Measurements from ENCODE around the gene SLC16A10. TPM values are rescaled to one million over a fixed set of nuclear protein-coding genes. Genes with fewer than 3 reads are reported as not detected.
"Not testable (repeated sequence)": the region's sequence is repeated elsewhere in the genome, so short reads cannot be mapped to it uniquely, and the experiment has no call there.

Gene SLC16A10
- total and polyA plus RNA-seq, 2 experiments from 2014 or later: 19.9 to 34.1 TPM

DNA sequence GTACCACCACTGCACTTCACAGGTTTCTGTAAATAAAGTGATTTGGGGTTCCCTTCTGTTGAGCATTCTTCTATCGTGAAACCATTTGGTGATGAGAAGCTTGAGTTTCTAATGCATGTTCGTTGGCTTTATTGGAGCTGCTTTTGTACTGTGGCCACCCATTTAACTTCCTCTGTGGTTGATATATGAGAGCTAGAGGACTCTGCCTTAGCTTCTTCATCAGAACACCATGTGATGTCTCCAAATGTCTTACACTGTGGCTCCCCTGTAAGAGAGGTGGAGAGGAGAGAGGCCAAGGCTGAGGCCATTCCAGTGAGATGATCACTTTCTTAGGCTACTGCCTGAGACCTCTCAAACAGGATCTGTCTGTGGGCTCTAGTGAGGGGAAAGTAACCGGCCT lies 114.5 kb downstream of the SLC16A10 start:
- H3K9me2 ChIP-seq (replicated peaks; ENCODE audit: insufficient read depth): no peaks in the 10 kb centered on the region
- no peak overlapping the region for H3K4me3 ChIP-seq
- TF ChIP-seq EZH2phosphoT487 (IDR thresholded peaks at IDR 0.05; ENCODE audit: low read depth, severe bottlenecking, unreplicated experiment) (no peak), EZH2 (IDR thresholded peaks at IDR 0.05; ENCODE audit: borderline replicate concordance) (no peak)
- TF ChIP-seq, protein P1, sequence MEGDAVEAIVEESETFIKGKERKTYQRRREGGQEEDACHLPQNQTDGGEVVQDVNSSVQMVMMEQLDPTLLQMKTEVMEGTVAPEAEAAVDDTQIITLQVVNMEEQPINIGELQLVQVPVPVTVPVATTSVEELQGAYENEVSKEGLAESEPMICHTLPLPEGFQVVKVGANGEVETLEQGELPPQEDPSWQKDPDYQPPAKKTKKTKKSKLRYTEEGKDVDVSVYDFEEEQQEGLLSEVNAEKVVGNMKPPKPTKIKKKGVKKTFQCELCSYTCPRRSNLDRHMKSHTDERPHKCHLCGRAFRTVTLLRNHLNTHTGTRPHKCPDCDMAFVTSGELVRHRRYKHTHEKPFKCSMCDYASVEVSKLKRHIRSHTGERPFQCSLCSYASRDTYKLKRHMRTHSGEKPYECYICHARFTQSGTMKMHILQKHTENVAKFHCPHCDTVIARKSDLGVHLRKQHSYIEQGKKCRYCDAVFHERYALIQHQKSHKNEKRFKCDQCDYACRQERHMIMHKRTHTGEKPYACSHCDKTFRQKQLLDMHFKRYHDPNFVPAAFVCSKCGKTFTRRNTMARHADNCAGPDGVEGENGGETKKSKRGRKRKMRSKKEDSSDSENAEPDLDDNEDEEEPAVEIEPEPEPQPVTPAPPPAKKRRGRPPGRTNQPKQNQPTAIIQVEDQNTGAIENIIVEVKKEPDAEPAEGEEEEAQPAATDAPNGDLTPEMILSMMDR (IDR thresholded peaks at IDR 0.05; ENCODE audit: poor library complexity): no peak
- no peaks in the 10 kb centered on the region for H3K27me3 ChIP-seq
- no peaks in the 10 kb centered on the region for H3K79me2 ChIP-seq
- H4K20me1 ChIP-seq (ENCODE audit: insufficient read depth, poor library complexity, severe bottlenecking): no peaks in the 10 kb centered on the region
- peaks cover 3% of the 10 kb centered on the region for H3K4me1 ChIP-seq (ENCODE audit: insufficient read depth)
- WGBS (ENCODE audit: low lambda C conversion rate, missing lambda C conversion rate): 94% methylated on average over 3 of the region's 3 CpGs
- DNase-seq (ENCODE audit: low spot score): no peak
- no peaks in the 10 kb centered on the region for H3K9me3 ChIP-seq (ENCODE audit: low read depth)
- no peak overlapping the region for H2AFZ ChIP-seq
- H3K4me2 ChIP-seq: no peak overlapping the region
- H3K27ac ChIP-seq: no peak overlapping the region
- H3K36me3 ChIP-seq (replicated peaks; ENCODE audit: insufficient read depth, low read depth): no peaks in the 10 kb centered on the region

DNA sequence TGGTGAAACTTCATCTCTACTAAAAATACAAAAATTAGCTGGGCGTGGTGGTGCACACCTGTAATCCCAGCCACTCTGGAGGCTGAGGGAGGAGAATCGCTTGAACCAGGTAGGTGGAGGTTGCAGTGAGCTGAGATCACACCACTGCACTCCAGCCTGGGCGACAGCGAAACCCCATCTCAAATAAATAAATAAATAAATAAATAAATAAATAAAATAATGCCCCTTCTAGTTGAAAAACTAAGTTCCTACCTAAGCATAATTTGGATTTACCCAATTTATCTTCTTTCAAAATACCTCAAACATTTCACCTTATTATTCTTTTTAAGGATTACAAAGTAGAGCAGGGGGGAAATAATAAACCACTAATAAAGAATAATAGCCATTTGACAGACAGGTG lies 116.2 kb downstream of the SLC16A10 start:
- 92% methylated on average over 4 of the region's 4 CpGs for WGBS (ENCODE audit: low lambda C conversion rate, missing lambda C conversion rate)
- H2AFZ ChIP-seq; H3K27me3 ChIP-seq; H3K4me1 ChIP-seq (ENCODE audit: insufficient read depth); H3K36me3 ChIP-seq (replicated peaks; ENCODE audit: insufficient read depth, low read depth); DNase-seq (ENCODE audit: low spot score); H4K20me1 ChIP-seq (ENCODE audit: insufficient read depth, poor library complexity, severe bottlenecking); H3K79me2 ChIP-seq; H3K9me2 ChIP-seq (replicated peaks; ENCODE audit: insufficient read depth); H3K27ac ChIP-seq; H3K4me3 ChIP-seq; H3K4me2 ChIP-seq; H3K9me3 ChIP-seq (ENCODE audit: low read depth): not testable (repeated sequence)

DNA sequence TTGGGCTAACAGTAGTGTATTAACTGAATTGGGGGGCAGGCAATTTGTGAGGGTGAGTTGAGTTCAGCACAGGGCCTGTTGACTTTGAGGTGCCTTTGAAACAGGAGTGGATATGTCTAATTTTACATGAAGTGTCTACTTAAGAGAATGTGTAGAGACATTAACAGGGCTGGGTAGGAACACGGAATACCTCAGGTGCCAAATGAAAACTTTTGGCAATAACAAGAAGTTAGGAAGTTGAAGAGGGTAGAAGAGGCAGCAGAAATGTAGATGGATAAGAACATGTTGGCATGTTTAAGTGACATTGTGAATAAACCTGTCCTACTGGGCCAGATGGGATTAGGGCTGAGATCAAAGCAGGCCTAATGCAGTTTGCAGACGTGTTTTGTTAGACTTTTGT lies 117.0 kb downstream of the SLC16A10 start:
- no peaks in the 10 kb centered on the region for H3K9me3 ChIP-seq (ENCODE audit: low read depth)
- DNase-seq (ENCODE audit: low spot score): no peak
- no peaks in the 10 kb centered on the region for H3K79me2 ChIP-seq
- H3K27ac ChIP-seq: no peak overlapping the region
- WGBS (ENCODE audit: low lambda C conversion rate, missing lambda C conversion rate): 62% methylated on average over 2 of the region's 2 CpGs
- H3K4me2 ChIP-seq: no peak overlapping the region
- H3K4me1 ChIP-seq (ENCODE audit: insufficient read depth): peaks cover 3% of the 10 kb centered on the region
- H4K20me1 ChIP-seq (ENCODE audit: insufficient read depth, poor library complexity, severe bottlenecking): no peaks in the 10 kb centered on the region
- no peaks in the 10 kb centered on the region for H3K9me2 ChIP-seq (replicated peaks; ENCODE audit: insufficient read depth)
- TF ChIP-seq, protein P1 (IDR thresholded peaks at IDR 0.05; ENCODE audit: poor library complexity): no peak
- no peak for TF ChIP-seq EZH2 (IDR thresholded peaks at IDR 0.05; ENCODE audit: borderline replicate concordance)
- no peak for TF ChIP-seq EZH2phosphoT487 (IDR thresholded peaks at IDR 0.05; ENCODE audit: low read depth, severe bottlenecking, unreplicated experiment)
- no peaks in the 10 kb centered on the region for H3K36me3 ChIP-seq (replicated peaks; ENCODE audit: insufficient read depth, low read depth)
- no peak overlapping the region for H3K4me3 ChIP-seq
- no peak overlapping the region for H2AFZ ChIP-seq
- H3K27me3 ChIP-seq: no peaks in the 10 kb centered on the region

DNA sequence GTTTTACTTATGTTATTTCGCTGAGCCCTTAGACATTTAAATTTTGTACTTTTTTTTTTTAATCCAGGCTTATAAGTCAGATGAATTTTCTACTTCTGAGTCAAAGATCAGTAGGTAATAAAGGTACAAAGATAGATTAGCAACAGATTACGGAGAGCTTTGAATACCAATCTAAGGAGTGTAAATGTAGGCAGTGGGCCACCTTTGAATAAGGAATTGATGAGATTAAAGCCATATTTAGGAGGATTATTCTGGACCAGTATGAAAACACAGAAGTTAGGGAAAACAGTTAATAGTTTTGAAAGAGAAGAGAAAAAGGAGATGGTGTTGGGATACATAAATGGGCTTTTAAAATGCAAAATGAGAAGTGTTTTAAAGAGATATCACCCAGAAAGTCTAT lies 117.6 kb downstream of the SLC16A10 start:
- Histone ChIP-seq H3K79me2 (no peaks in the 10 kb centered on the region), H3K4me3 (no peak overlapping the region), H3K4me1 (ENCODE audit: insufficient read depth) (peaks cover 3% of the 10 kb centered on the region), H3K9me2 (replicated peaks; ENCODE audit: insufficient read depth) (no peaks in the 10 kb centered on the region), H3K27me3 (no peaks in the 10 kb centered on the region), H3K27ac (no peak overlapping the region), H3K9me3 (ENCODE audit: low read depth) (no peaks in the 10 kb centered on the region), H2AFZ (no peak overlapping the region), H3K36me3 (replicated peaks; ENCODE audit: insufficient read depth, low read depth) (no peaks in the 10 kb centered on the region), H3K4me2 (no peak overlapping the region), H4K20me1 (ENCODE audit: insufficient read depth, poor library complexity, severe bottlenecking) (no peaks in the 10 kb centered on the region)
- no peak for DNase-seq (ENCODE audit: low spot score)
- no peak for TF ChIP-seq EZH2 (IDR thresholded peaks at IDR 0.05; ENCODE audit: borderline replicate concordance)
- TF ChIP-seq, protein P1 (IDR thresholded peaks at IDR 0.05; ENCODE audit: poor library complexity): no peak
- no peak for TF ChIP-seq EZH2phosphoT487 (IDR thresholded peaks at IDR 0.05; ENCODE audit: low read depth, severe bottlenecking, unreplicated experiment)
- 91% methylated on average over 2 of the region's 2 CpGs for WGBS (ENCODE audit: low lambda C conversion rate, missing lambda C conversion rate)
